Transverse colon (tissue), 4 donors: Measurements from ENCODE around the gene TMEM144.

Experiments used
- EP300 ChIP-seq: sonication (generic); formaldehyde crosslinking; IDR thresholded peaks from one replicate; pipeline ENCODE4 v1.6.1; 2017; ENCODE audit warnings: antibody characterized with exemption, low read depth
- POLR2A ChIP-seq: fragments of 450-650 bp; IDR thresholded peaks from one replicate; pipeline ENCODE4 v1.6.1; 2016; ENCODE audit warnings: antibody characterized with exemption, mild to moderate bottlenecking, moderate library complexity
- POLR2AphosphoS5 ChIP-seq, 3 donors: sonication (generic); formaldehyde crosslinking; IDR thresholded peaks; one replicate each; pipeline ENCODE4 v1.6.1; 2016; ENCODE audit warnings: antibody characterized with exemption in 3 of 3
- TF ChIP-seq, protein P1 (sequence below), 5 experiments: fragments of 200-600 bp in 3 of 5; fragments of 450-650 bp in 2 of 5; sonication (generic) in 3 of 5; IDR thresholded peaks; 1 replicate in 2 of 5; 2 replicates in 3 of 5; pipeline ENCODE4 v1.5.1; 2016 to 2017; ENCODE audit warnings: antibody characterized with exemption in 5 of 5, inconsistent platforms in 3 of 5, mild to moderate bottlenecking in 2 of 5, moderate library complexity in 1 of 5

DNA sequence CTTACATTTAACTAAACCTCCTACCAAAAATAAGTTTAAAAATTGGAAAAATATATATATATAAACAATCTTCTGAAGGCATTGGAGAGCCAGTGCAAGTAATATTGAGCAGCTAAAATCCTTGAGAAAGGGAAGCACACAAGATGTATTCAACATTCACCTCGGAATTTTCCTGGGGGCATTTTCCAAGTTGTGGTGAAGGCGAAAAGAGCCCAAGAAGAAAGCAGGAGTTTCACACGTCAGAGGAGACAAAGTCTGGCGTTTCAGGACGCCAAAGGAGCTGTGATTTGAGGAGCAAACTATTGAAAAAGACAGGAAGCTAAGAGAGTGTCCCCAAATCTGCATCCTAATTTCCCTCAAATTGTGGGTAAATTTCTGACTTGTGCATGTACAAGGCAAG lies 28.4 kb upstream of the TMEM144 start:
- TF ChIP-seq, protein P1, sequence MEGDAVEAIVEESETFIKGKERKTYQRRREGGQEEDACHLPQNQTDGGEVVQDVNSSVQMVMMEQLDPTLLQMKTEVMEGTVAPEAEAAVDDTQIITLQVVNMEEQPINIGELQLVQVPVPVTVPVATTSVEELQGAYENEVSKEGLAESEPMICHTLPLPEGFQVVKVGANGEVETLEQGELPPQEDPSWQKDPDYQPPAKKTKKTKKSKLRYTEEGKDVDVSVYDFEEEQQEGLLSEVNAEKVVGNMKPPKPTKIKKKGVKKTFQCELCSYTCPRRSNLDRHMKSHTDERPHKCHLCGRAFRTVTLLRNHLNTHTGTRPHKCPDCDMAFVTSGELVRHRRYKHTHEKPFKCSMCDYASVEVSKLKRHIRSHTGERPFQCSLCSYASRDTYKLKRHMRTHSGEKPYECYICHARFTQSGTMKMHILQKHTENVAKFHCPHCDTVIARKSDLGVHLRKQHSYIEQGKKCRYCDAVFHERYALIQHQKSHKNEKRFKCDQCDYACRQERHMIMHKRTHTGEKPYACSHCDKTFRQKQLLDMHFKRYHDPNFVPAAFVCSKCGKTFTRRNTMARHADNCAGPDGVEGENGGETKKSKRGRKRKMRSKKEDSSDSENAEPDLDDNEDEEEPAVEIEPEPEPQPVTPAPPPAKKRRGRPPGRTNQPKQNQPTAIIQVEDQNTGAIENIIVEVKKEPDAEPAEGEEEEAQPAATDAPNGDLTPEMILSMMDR (IDR thresholded peaks at IDR 0.05), result no peak
- TF ChIP-seq POLR2A, result no peak
- no peak for TF ChIP-seq EP300
- no peak for TF ChIP-seq POLR2AphosphoS5 (IDR thresholded peaks at IDR 0.05)
